Measurements from ENCODE around the gene PNP.

DNA sequence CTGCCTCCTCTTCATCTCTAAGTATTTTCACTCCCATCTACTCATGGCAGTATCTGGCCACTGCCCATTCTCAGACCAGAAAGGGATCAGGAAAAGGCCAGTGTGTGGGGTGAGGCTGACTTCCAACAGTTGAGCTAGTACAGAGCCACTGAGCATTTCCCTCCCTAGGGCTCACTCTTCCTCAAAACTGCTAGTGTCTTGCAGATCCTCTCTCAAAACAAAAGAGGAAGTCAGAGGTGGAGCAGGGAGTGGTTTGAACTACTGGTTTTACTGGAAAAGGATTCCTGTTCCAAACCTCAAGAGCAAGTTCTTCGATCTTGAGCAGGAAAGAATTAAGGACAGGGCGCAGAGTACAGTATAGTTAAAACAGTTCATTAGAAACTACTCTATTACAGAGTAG lies 24.4 kb downstream of the PNP start:
- TF ChIP-seq POLR2AphosphoS5 (IDR thresholded peaks at IDR 0.05; ENCODE audit: low read depth), result peak; percentile 15; the same call in 1 of the 2 replicates
- no peak for TF ChIP-seq CTCF (IDR thresholded peaks at IDR 0.05; ENCODE audit: insufficient read depth, low read length)
